Activated B cell treated with CpG ODN at 0.5 μM for 24 hours (primary cell): ENCODE data around the gene AFF1. TPM values are rescaled to one million over a fixed set of nuclear protein-coding genes. Genes with fewer than 3 reads are reported as not detected.
A peak's percentile ranks its signal among the peaks of the same experiment; 100 is the strongest.

Experiments used
- ATAC-seq: fragments of 200-7000 bp; cut with Tn5 transposase; one replicate; pipeline ENCODE4 v1.10.0; 2021; ENCODE audit warnings: low read depth, mild to moderate bottlenecking, moderate library complexity
- CTCF ChIA-PET: fragments of 350-600 bp; sonication (Branson Sonifier 250); formaldehyde crosslinking; loops from one replicate; lab custom pipeline; 2021; ENCODE audit warnings: antibody characterized with exemption; lab: Charles Lee
- POLR2A ChIA-PET: fragments of 350-600 bp; sonication (Branson Sonifier 250); formaldehyde crosslinking; loops from one replicate; lab custom pipeline; 2021; ENCODE audit warnings: antibody characterized with exemption; lab: Charles Lee
- DNase-seq: peaks from one replicate; pipeline ENCODE4 v3.0.0; 2022
- H3K27ac Mint-ChIP-seq: one replicate; pipeline ENCODE4 v1.8.0; 2020; ENCODE audit warnings: mixed read lengths
- H3K27me3 Mint-ChIP-seq: one replicate; pipeline ENCODE4 v1.8.0; 2021; ENCODE audit warnings: mixed read lengths
- H3K36me3 Mint-ChIP-seq: one replicate; pipeline ENCODE4 v1.8.0; 2021; ENCODE audit warnings: low read depth, mixed read lengths
- H3K4me1 Mint-ChIP-seq: one replicate; pipeline ENCODE4 v1.8.0; 2021; ENCODE audit warnings: mixed read lengths
- H3K4me3 Mint-ChIP-seq: one replicate; pipeline ENCODE4 v1.8.0; 2020; ENCODE audit warnings: mild to moderate bottlenecking, mixed read lengths
- H3K9me3 Mint-ChIP-seq: one replicate; pipeline ENCODE4 v1.8.0; 2020; ENCODE audit warnings: mixed read lengths
- CTCF ChIP-seq: fragments of 200-600 bp; IDR thresholded peaks from one replicate; pipeline ENCODE4 v1.8.0; 2022; ENCODE audit warnings: antibody characterized with exemption, mild to moderate bottlenecking
- intact Hi-C: fragments of 100-400 bp; cut with micrococcal nuclease; formaldehyde crosslinking; loops from one replicate; pipeline ENCODE4 v1.15.1; 2024
- total RNA-seq: library from RNA; stranded (reverse); gene quantifications from 2 replicates; pipeline ENCODE4 v1.2.3, GENCODE V29; 2022

Gene AFF1
- total RNA-seq, 1 donor from 2014 or later = 60.8 TPM

- no peaks in the 10 kb centered on the region for H3K9me3 Mint-ChIP-seq
- H3K4me3 Mint-ChIP-seq = no peak overlapping the region
- ChIA-PET POLR2A (interaction anchor here (0.9 kb wide), 1 partner anchor 52 kb away, joined by 6 read pairs; no protein-coding TSS in a partner anchor), CTCF (no interaction called here)
- peaks cover 59% of the 10 kb centered on the region for H3K4me1 Mint-ChIP-seq
- intact Hi-C loops = loop anchor here (2.0 kb wide), 2 partner anchors 13 to 15 kb away; no protein-coding TSS in a partner anchor
- H3K27me3 Mint-ChIP-seq = no peaks in the 10 kb centered on the region
- no peak for DNase-seq
- H3K27ac Mint-ChIP-seq = no peak overlapping the region
- peaks cover 30% of the 10 kb centered on the region for H3K36me3 Mint-ChIP-seq
- no peak for ATAC-seq
- TF ChIP-seq CTCF = no peak
Measured at GRCh38 chr4:87057835-87058355, 123.1 kb downstream of the AFF1 start.

GRCh38 chr4:87058356-87059073 lies 123.7 kb downstream of the AFF1 start:
- Mint-ChIP-seq H3K27me3 (no peaks in the 10 kb centered on the region), H3K4me1 (peaks cover 53% of the 10 kb centered on the region), H3K9me3 (no peaks in the 10 kb centered on the region), H3K4me3 (no peak overlapping the region), H3K27ac (peak overlapping the region; percentile 28), H3K36me3 (peaks cover 30% of the 10 kb centered on the region)
- DNase-seq (no peak), ATAC-seq (peak; percentile 42)
- intact Hi-C loops = loop anchor here (2.0 kb wide), 2 partner anchors 14 kb away; no protein-coding TSS in a partner anchor
- POLR2A ChIA-PET = interaction anchor here (0.9 kb wide), 1 partner anchor 52 kb away, joined by 6 read pairs; no protein-coding TSS in a partner anchor
- CTCF ChIA-PET = no interaction called here
- TF ChIP-seq CTCF = no peak

- H3K27ac Mint-ChIP-seq = no peak overlapping the region
- DNase-seq (no peak), ATAC-seq (no peak)
- POLR2A ChIA-PET = no interaction called here
- peaks cover 35% of the 10 kb centered on the region for H3K36me3 Mint-ChIP-seq
- no peaks in the 10 kb centered on the region for H3K27me3 Mint-ChIP-seq
- no peak for TF ChIP-seq CTCF
- H3K9me3 Mint-ChIP-seq = no peaks in the 10 kb centered on the region
- CTCF ChIA-PET = no interaction called here
- peaks cover 29% of the 10 kb centered on the region for H3K4me1 Mint-ChIP-seq
- H3K4me3 Mint-ChIP-seq = no peak overlapping the region
- intact Hi-C loops = no loop called here
Measured at GRCh38 chr4:87060957-87061356, 126.1 kb downstream of the AFF1 start.

- Mint-ChIP-seq H3K27me3 (no peaks in the 10 kb centered on the region), H3K9me3 (no peaks in the 10 kb centered on the region), H3K36me3 (peaks cover 20% of the 10 kb centered on the region), H3K4me3 (no peak overlapping the region), H3K4me1 (peaks cover 12% of the 10 kb centered on the region), H3K27ac (no peak overlapping the region)
- TF ChIP-seq CTCF = no peak
- POLR2A ChIA-PET = no interaction called here
- CTCF ChIA-PET = no interaction called here
- ATAC-seq (no peak), DNase-seq (no peak)
- intact Hi-C loops = no loop called here
Measured at GRCh38 chr4:87065021-87065420, 130.2 kb downstream of the AFF1 start.

- DNase-seq (no peak), ATAC-seq (no peak)
- H3K36me3 Mint-ChIP-seq = peaks cover 15% of the 10 kb centered on the region
- TF ChIP-seq CTCF = no peak
- POLR2A ChIA-PET = interaction anchor here (1.3 kb wide), 1 partner anchor 58 kb away, joined by 4 read pairs; no protein-coding TSS in a partner anchor
- H3K4me1 Mint-ChIP-seq = peaks cover 8% of the 10 kb centered on the region
- H3K27ac Mint-ChIP-seq = no peak overlapping the region
- intact Hi-C loops = no loop called here
- CTCF ChIA-PET = no interaction called here
- no peak overlapping the region for H3K4me3 Mint-ChIP-seq
- no peaks in the 10 kb centered on the region for H3K27me3 Mint-ChIP-seq
- H3K9me3 Mint-ChIP-seq = no peaks in the 10 kb centered on the region
Measured at GRCh38 chr4:87066403-87067123, 131.8 kb downstream of the AFF1 start.
